Peyer's patch (tissue), 4 donors: ENCODE measurements around the gene THRB. TPM values are rescaled to one million over a fixed set of nuclear protein-coding genes. Genes with fewer than 3 reads are reported as not detected.
A peak's percentile ranks its signal among the peaks of the same experiment; 100 is the strongest.
"Not testable (repeated sequence)": the region's sequence is repeated elsewhere in the genome, so short reads cannot be mapped to it uniquely, and the experiment has no call there.

Experiments
- DNase-seq, 3 donors: peaks; one replicate each; pipeline ENCODE4 v3.0.0-alpha.2; 2017 to 2019
- H3K27ac ChIP-seq, 4 donors: fragments of 200-600 bp; sonication (generic); one replicate each; pipeline ENCODE4 v1.5.1; 2016 to 2019
- H3K27me3 ChIP-seq, 2 donors: fragments of 200-600 bp; sonication (generic); one replicate each; pipeline ENCODE4 v1.5.1; 2019
- H3K36me3 ChIP-seq, 3 donors: fragments of 200-600 bp; sonication (generic); one replicate each; pipeline ENCODE4 v1.5.1; 2016 to 2019
- H3K4me1 ChIP-seq, 4 donors: fragments of 200-600 bp; sonication (generic); one replicate each; pipeline ENCODE4 v1.5.1; 2016 to 2019
- H3K4me3 ChIP-seq, 4 donors: fragments of 200-600 bp; sonication (generic); 1 replicate in 3 of 4; 2 replicates in 1 of 4; pipeline ENCODE4 v1.5.1; 2016 to 2019; ENCODE audit warnings: mild to moderate bottlenecking in 1 of 4
- H3K9me3 ChIP-seq, 4 donors: fragments of 200-600 bp; sonication (generic); one replicate each; pipeline ENCODE4 v1.5.1; 2016 to 2019; ENCODE audit warnings: mild to moderate bottlenecking in 1 of 4
- CTCF ChIP-seq, 6 experiments: fragments of 450-650 bp in 4 of 6; fragments of 200-600 bp in 2 of 6; sonication (generic) in 1 of 6; IDR thresholded peaks; one replicate each; pipeline ENCODE4 v1.5.1; 2017 to 2019; ENCODE audit warnings: antibody characterized with exemption in 6 of 6, mild to moderate bottlenecking in 3 of 6, moderate library complexity in 1 of 6
- POLR2A ChIP-seq, 2 donors: fragments of 450-650 bp; IDR thresholded peaks; one replicate each; pipeline ENCODE4 v1.5.1; 2017; ENCODE audit warnings: antibody characterized with exemption in 2 of 2, mild to moderate bottlenecking in 2 of 2, moderate library complexity in 2 of 2
- total RNA-seq, 4 donors: library from RNA; depleted of rRNA; stranded (reverse); fragments of >200 nt; gene quantifications; one replicate each; pipeline ENCODE4 v1.1.0, GENCODE V29; 2016

The THRB gene
- total RNA-seq, 4 donors from 2014 or later, result 2.6 to 13.2 (median 8.4) TPM

- Histone ChIP-seq H3K4me3 (no peak overlapping the region), H3K27me3 (no peaks in the 10 kb centered on the region), H3K27ac (no peak overlapping the region), H3K36me3 (no peaks in the 10 kb centered on the region), H3K4me1 (no peaks in the 10 kb centered on the region), H3K9me3 (no peaks in the 10 kb centered on the region)
- DNase-seq, result no peak
- TF ChIP-seq POLR2A (IDR thresholded peaks at IDR 0.05), result no peak
- no peak for TF ChIP-seq CTCF (IDR thresholded peaks at IDR 0.05)
Measured at GRCh38 chr3:24100696-24101402, 393.8 kb downstream of the THRB start.

- Histone ChIP-seq H3K9me3 (no peaks in the 10 kb centered on the region), H3K27ac (no peak overlapping the region), H3K36me3 (no peaks in the 10 kb centered on the region), H3K4me1 (no peaks in the 10 kb centered on the region), H3K4me3 (no peak overlapping the region), H3K27me3 (no peaks in the 10 kb centered on the region)
- TF ChIP-seq CTCF (IDR thresholded peaks at IDR 0.05), result no peak
- TF ChIP-seq POLR2A (IDR thresholded peaks at IDR 0.05), result no peak
- no peak for DNase-seq
Measured at GRCh38 chr3:24096695-24097290, 397.9 kb downstream of the THRB start.

- Histone ChIP-seq H3K27me3 (no peaks in the 10 kb centered on the region), H3K36me3 (no peaks in the 10 kb centered on the region), H3K9me3 (no peaks in the 10 kb centered on the region), H3K4me3 (no peak overlapping the region), H3K27ac (no peak overlapping the region), H3K4me1 (no peaks in the 10 kb centered on the region)
- DNase-seq, result no peak
- no peak for TF ChIP-seq POLR2A (IDR thresholded peaks at IDR 0.05)
- no peak for TF ChIP-seq CTCF (IDR thresholded peaks at IDR 0.05)
Measured at GRCh38 chr3:24096271-24096670, 398.4 kb downstream of the THRB start.

- not testable (repeated sequence) for H3K4me1 ChIP-seq, H3K4me3 ChIP-seq, H3K9me3 ChIP-seq, DNase-seq, H3K27me3 ChIP-seq, H3K36me3 ChIP-seq, H3K27ac ChIP-seq
Measured at GRCh38 chr3:24094818-24095217, 399.8 kb downstream of the THRB start.

GRCh38 chr3:24088782-24089181 lies 405.9 kb downstream of the THRB start:
- no peak for DNase-seq
- TF ChIP-seq CTCF (IDR thresholded peaks at IDR 0.05), result peak in 3 of 6 experiments; percentile 22 to 39 (median 25)
- no peak for TF ChIP-seq POLR2A (IDR thresholded peaks at IDR 0.05)
- H3K27ac ChIP-seq, result no peak overlapping the region
- no peaks in the 10 kb centered on the region for H3K36me3 ChIP-seq
- H3K4me1 ChIP-seq, result no peaks in the 10 kb centered on the region
- no peak overlapping the region for H3K4me3 ChIP-seq
- no peaks in the 10 kb centered on the region for H3K9me3 ChIP-seq
- H3K27me3 ChIP-seq, result no peaks in the 10 kb centered on the region

- H3K27me3 ChIP-seq, result no peaks in the 10 kb centered on the region
- H3K4me1 ChIP-seq, result no peaks in the 10 kb centered on the region
- no peak overlapping the region for H3K4me3 ChIP-seq
- no peaks in the 10 kb centered on the region for H3K36me3 ChIP-seq
- DNase-seq, result no peak
- H3K9me3 ChIP-seq, result no peaks in the 10 kb centered on the region
- TF ChIP-seq CTCF (IDR thresholded peaks at IDR 0.05) (no peak), POLR2A (IDR thresholded peaks at IDR 0.05) (no peak)
- H3K27ac ChIP-seq, result no peak overlapping the region
Measured at GRCh38 chr3:24087469-24087868, 407.2 kb downstream of the THRB start.
